Trophoblast cell (in vitro differentiated cells and primary cell): ENCODE results near the gene NUMA1.

Experiments
- DNase-seq, 2 donors: peaks; one replicate each; pipeline ENCODE4 v3.0.0-alpha.2; 2016
- H2AFZ ChIP-seq: 2 replicates; pipeline ENCODE4 v1.6.1; 2013; ENCODE audit warnings: low read length, moderate library complexity, mild to moderate bottlenecking; ENCODE audit not compliant: insufficient read depth, poor library complexity
- H2AK5ac ChIP-seq: 2 replicates; pipeline ENCODE4 v1.6.1; 2013; ENCODE audit warnings: mild to moderate bottlenecking, low read length
- H2BK120ac ChIP-seq: 2 replicates; pipeline ENCODE4 v1.6.1; 2013; ENCODE audit warnings: low read length, mild to moderate bottlenecking, moderate library complexity; ENCODE audit not compliant: insufficient read depth, poor library complexity
- H2BK12ac ChIP-seq: 2 replicates; pipeline ENCODE4 v1.6.1; 2013; ENCODE audit warnings: mild to moderate bottlenecking, low read length, moderate library complexity
- H2BK5ac ChIP-seq: 2 replicates; pipeline ENCODE4 v1.6.1; 2013; ENCODE audit warnings: low read length, low read depth, moderate library complexity, mild to moderate bottlenecking; ENCODE audit not compliant: poor library complexity
- H3K14ac ChIP-seq: 2 replicates; pipeline ENCODE4 v1.6.1; 2013; ENCODE audit warnings: mild to moderate bottlenecking, low read length
- H3K18ac ChIP-seq: 2 replicates; pipeline ENCODE4 v1.6.1; 2013; ENCODE audit warnings: mild to moderate bottlenecking, low read length
- H3K23ac ChIP-seq: 2 replicates; pipeline ENCODE4 v1.6.1; 2013; ENCODE audit warnings: low read length
- H3K27ac ChIP-seq: 2 replicates; pipeline ENCODE4 v1.5.1; 2013; ENCODE audit warnings: low read depth, mild to moderate bottlenecking, inconsistent platforms, low read length, moderate library complexity
- H3K27me3 ChIP-seq: 2 replicates; pipeline ENCODE4 v1.6.1; 2013; ENCODE audit warnings: inconsistent platforms, mild to moderate bottlenecking, low read length, moderate library complexity; ENCODE audit not compliant: insufficient read depth
- H3K36me3 ChIP-seq, 2 experiments: 1 replicate in 1 of 2; 2 replicates in 1 of 2; pipeline ENCODE4 v1.6.1; 2013; ENCODE audit warnings: low read length in 2 of 2, mild to moderate bottlenecking in 2 of 2, moderate library complexity in 1 of 2; ENCODE audit not compliant: insufficient read depth in 2 of 2, control insufficient read depth in 1 of 2
- H3K4ac ChIP-seq: 2 replicates; pipeline ENCODE4 v1.6.1; 2013; ENCODE audit warnings: low read depth, mild to moderate bottlenecking, low read length, moderate library complexity
- H3K4me1 ChIP-seq, 2 experiments: 1 replicate in 1 of 2; 2 replicates in 1 of 2; pipeline ENCODE4 v1.6.1; 2013; ENCODE audit warnings: low read length in 2 of 2, mild to moderate bottlenecking in 2 of 2, moderate library complexity in 1 of 2; ENCODE audit not compliant: insufficient read depth in 2 of 2, control insufficient read depth in 1 of 2
- H3K4me2 ChIP-seq: 2 replicates; pipeline ENCODE4 v1.6.1; 2013; ENCODE audit warnings: inconsistent platforms, mild to moderate bottlenecking, low read length, moderate library complexity
- H3K4me3 ChIP-seq: 2 replicates; pipeline ENCODE4 v1.5.1; 2013; ENCODE audit warnings: mild to moderate bottlenecking, low read depth, low read length, inconsistent platforms
- H3K79me1 ChIP-seq: one replicate; pipeline ENCODE4 v1.6.1; 2013; ENCODE audit warnings: low read length
- H3K79me2 ChIP-seq: 2 replicates; pipeline ENCODE4 v1.6.1; 2013; ENCODE audit warnings: low read length, mild to moderate bottlenecking; ENCODE audit not compliant: control insufficient read depth, insufficient read depth, poor library complexity
- H3K9ac ChIP-seq: 2 replicates; pipeline ENCODE4 v1.6.1; 2013; ENCODE audit warnings: mild to moderate bottlenecking, low read length
- H3K9me3 ChIP-seq: 2 replicates; pipeline ENCODE4 v1.6.1; 2013; ENCODE audit warnings: low read depth, mild to moderate bottlenecking, control low read depth, inconsistent platforms, low read length; ENCODE audit not compliant: insufficient read depth
- H4K12ac ChIP-seq: 2 replicates; pipeline ENCODE4 v1.6.1; 2013; ENCODE audit warnings: low read depth, mild to moderate bottlenecking, low read length, moderate library complexity
- H4K8ac ChIP-seq: 2 replicates; pipeline ENCODE4 v1.6.1; 2013; ENCODE audit warnings: low read depth, mild to moderate bottlenecking, low read length, moderate library complexity
- H4K91ac ChIP-seq: one replicate; pipeline ENCODE4 v1.6.1; 2013; ENCODE audit warnings: low read depth, mild to moderate bottlenecking, low read length, moderate library complexity
- WGBS: extraction: QIAGEN DNeasy Blood & Tissue Kit; methylation state at CpG from one replicate; pipeline ENCODE4 v1.1.7; 2013; ENCODE audit warnings: missing lambda C conversion rate; ENCODE audit not compliant: insufficient read length, insufficient coverage; ENCODE audit errors: extremely low coverage; 5-methylcytosine and 5-hydroxymethylcytosine counted together

NUMA1 gene

DNA sequence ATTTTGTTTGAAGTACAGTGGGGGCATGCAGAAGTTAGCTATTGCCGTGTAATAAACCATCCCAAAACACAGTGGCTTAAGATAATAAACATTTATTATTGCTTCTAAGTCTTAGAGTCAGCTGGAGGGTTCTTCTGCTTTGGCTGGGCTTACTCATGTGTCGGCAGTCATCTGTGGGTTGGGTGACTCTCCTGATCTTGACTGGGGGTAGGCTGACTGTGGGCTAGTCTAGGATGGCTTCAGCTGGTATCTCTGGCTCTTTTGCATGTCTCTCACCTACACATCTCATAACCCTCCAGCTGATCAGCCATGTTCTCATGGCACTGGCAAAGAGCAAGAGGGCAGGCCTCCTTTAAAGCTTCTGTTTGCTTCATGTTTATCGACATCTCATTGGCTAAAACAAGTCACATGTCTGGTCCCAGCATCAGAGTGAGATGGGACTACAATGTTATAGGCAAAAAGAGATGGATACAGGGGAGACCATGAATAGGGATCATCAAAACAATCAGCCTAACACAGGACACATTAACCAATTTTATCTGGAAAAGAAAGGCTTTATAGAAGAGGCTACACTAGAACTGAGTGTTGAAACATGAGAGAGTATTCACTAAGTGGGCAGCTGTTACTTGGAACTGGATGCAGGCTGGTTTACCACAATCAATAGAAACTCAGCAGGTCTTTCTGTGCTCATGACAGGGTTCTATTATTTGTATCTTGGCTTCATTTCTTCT lies 5.4 kb upstream of the NUMA1 start:
- Histone ChIP-seq H2BK120ac (no peak overlapping the region), H3K4me1 (peaks cover 5 to 10% of the 10 kb centered on the region in 2 experiments), H2BK5ac (no peak overlapping the region), H3K23ac (no peak overlapping the region), H3K79me1 (peaks cover 7% of the 10 kb centered on the region), H3K79me2 (peaks cover 2% of the 10 kb centered on the region), H3K14ac (no peak overlapping the region), H3K27ac (no peak overlapping the region), H3K27me3 (no peaks in the 10 kb centered on the region), H2BK12ac (no peak overlapping the region), H4K91ac (no peak overlapping the region), H3K4me2 (no peak overlapping the region), H3K9ac (no peak overlapping the region), H3K36me3 (peaks cover 0 to 5% of the 10 kb centered on the region in 2 experiments), H4K8ac (no peak overlapping the region), H2AFZ (no peak overlapping the region), H4K12ac (no peak overlapping the region), H2AK5ac (no peak overlapping the region), H3K9me3 (no peaks in the 10 kb centered on the region), H3K4ac (no peak overlapping the region), H3K4me3 (no peak overlapping the region), H3K18ac (no peak overlapping the region)
- WGBS = no CpG with 5 or more reads among the region's 3 CpGs
- DNase-seq = no peak

DNA sequence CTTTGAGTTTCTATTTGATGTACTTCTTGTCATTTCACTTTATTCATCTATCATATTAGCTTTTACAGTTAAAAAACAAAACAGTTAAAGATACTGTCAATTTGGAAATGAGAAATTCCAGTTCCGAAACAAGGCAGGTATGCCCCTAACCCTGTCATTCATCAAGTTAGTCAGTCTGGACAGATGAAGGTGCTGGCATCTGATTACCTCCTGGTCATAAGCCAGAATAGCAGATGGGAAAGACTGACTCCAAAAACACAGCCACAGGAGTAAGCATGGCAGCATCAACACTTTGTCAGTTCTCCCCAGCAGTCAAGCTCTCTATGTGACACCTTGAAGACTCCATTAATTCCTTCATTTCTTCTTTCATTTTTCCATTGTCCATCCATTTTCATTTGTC lies 4.6 kb upstream of the NUMA1 start:
- H2BK5ac ChIP-seq = no peak overlapping the region
- no peak overlapping the region for H3K4ac ChIP-seq
- peaks cover 4% of the 10 kb centered on the region for H3K79me2 ChIP-seq
- H3K36me3 ChIP-seq = peaks cover 0 to 4% of the 10 kb centered on the region in 2 experiments
- no peaks in the 10 kb centered on the region for H3K9me3 ChIP-seq
- H3K79me1 ChIP-seq = peaks cover 8% of the 10 kb centered on the region
- no peak overlapping the region for H2AFZ ChIP-seq
- no peak overlapping the region for H3K23ac ChIP-seq
- H4K91ac ChIP-seq = no peak overlapping the region
- H3K27ac ChIP-seq = no peak overlapping the region
- no peak overlapping the region for H2AK5ac ChIP-seq
- H3K18ac ChIP-seq = no peak overlapping the region
- no peak overlapping the region for H3K4me3 ChIP-seq
- H3K9ac ChIP-seq = no peak overlapping the region
- H3K4me2 ChIP-seq = no peak overlapping the region
- peaks cover 5 to 10% of the 10 kb centered on the region in 2 experiments for H3K4me1 ChIP-seq
- no peaks in the 10 kb centered on the region for H3K27me3 ChIP-seq
- no peak overlapping the region for H4K8ac ChIP-seq
- WGBS = no CpG with 5 or more reads among the region's 1 CpG
- H4K12ac ChIP-seq = no peak overlapping the region
- H2BK12ac ChIP-seq = no peak overlapping the region
- no peak overlapping the region for H2BK120ac ChIP-seq
- DNase-seq = no peak
- H3K14ac ChIP-seq = no peak overlapping the region

DNA sequence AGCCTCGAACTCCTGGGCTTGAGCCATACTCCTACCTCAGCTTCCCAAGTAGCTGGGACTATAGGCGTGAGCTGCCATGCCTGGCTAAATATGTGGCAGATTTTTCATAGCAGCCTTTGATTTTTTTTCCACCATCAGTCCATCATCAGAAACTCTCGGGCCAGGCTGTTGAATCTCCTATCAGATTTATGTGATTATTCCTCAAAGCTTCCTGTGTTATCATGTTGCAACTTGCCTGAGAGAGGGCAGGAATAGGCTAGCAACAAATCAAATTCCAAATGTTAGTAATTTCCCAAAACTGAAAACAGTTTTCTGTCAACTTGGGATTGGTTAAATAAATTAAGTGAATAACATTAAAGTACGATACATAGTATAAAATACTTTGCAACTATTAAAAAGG lies 3.7 kb upstream of the NUMA1 start:
- Histone ChIP-seq H3K27me3 (no peaks in the 10 kb centered on the region), H3K9ac (no peak overlapping the region), H3K4me3 (no peak overlapping the region), H3K4ac (no peak overlapping the region), H4K12ac (no peak overlapping the region), H3K79me2 (peaks cover 10% of the 10 kb centered on the region), H3K27ac (no peak overlapping the region), H3K9me3 (no peaks in the 10 kb centered on the region), H3K4me1 (peaks cover 9 to 10% of the 10 kb centered on the region in 2 experiments), H3K14ac (no peak overlapping the region), H3K36me3 (peaks cover 0 to 3% of the 10 kb centered on the region in 2 experiments), H4K8ac (no peak overlapping the region), H3K18ac (no peak overlapping the region), H3K4me2 (no peak overlapping the region), H2BK5ac (no peak overlapping the region), H3K79me1 (peaks cover 11% of the 10 kb centered on the region), H4K91ac (no peak overlapping the region), H3K23ac (no peak overlapping the region), H2BK12ac (no peak overlapping the region), H2AK5ac (no peak overlapping the region), H2AFZ (no peak overlapping the region), H2BK120ac (no peak overlapping the region)
- no peak for DNase-seq
- no CpG with 5 or more reads among the region's 4 CpGs for WGBS

DNA sequence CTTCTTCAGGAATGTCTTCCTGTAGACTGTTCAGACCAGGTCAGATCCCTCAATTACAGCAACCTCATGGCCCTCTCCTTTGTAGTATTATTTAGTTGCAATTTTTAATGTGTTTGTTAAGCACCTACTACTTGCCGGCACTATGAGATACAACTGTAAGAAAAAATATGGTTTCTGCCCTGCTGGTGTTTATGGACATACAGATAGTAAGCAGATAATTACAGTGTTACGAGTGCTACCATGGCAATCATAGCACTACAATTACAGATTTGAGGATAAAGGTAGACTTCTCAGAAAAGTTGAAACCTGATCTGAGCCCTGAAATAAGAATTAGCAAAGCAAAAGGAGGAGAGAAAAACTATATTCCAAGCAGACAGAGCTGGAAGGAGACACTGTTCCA lies 3.1 kb upstream of the NUMA1 start:
- Histone ChIP-seq H3K79me2 (peaks cover 12% of the 10 kb centered on the region), H3K27ac (no peak overlapping the region), H2AK5ac (no peak overlapping the region), H2AFZ (no peak overlapping the region), H3K23ac (no peak overlapping the region), H3K36me3 (no peaks in the 10 kb centered on the region), H3K9ac (no peak overlapping the region), H4K8ac (no peak overlapping the region), H4K12ac (no peak overlapping the region), H3K9me3 (no peaks in the 10 kb centered on the region), H3K4me1 (peaks cover 9 to 10% of the 10 kb centered on the region in 2 experiments), H3K18ac (no peak overlapping the region), H3K79me1 (peaks cover 11% of the 10 kb centered on the region), H3K14ac (no peak overlapping the region), H3K4ac (no peak overlapping the region), H3K4me3 (no peak overlapping the region), H2BK12ac (no peak overlapping the region), H3K4me2 (no peak overlapping the region), H2BK120ac (no peak overlapping the region), H4K91ac (no peak overlapping the region), H3K27me3 (no peaks in the 10 kb centered on the region), H2BK5ac (no peak overlapping the region)
- no peak for DNase-seq
- WGBS = no CpG with 5 or more reads among the region's 2 CpGs
